NOMO-1 (cell line): Measurements from ENCODE around the gene IL31RA.
"Not testable (repeated sequence)": the region's sequence is repeated elsewhere in the genome, so short reads cannot be mapped to it uniquely, and the experiment has no call there.

Source experiments
- DNase-seq, 2 experiments: peaks; one replicate each; lab custom pipeline; 2025; ENCODE audit not compliant: unreplicated experiment in 2 of 2; lab: John Stamatoyannopoulos, UW

Gene IL31RA

DNA sequence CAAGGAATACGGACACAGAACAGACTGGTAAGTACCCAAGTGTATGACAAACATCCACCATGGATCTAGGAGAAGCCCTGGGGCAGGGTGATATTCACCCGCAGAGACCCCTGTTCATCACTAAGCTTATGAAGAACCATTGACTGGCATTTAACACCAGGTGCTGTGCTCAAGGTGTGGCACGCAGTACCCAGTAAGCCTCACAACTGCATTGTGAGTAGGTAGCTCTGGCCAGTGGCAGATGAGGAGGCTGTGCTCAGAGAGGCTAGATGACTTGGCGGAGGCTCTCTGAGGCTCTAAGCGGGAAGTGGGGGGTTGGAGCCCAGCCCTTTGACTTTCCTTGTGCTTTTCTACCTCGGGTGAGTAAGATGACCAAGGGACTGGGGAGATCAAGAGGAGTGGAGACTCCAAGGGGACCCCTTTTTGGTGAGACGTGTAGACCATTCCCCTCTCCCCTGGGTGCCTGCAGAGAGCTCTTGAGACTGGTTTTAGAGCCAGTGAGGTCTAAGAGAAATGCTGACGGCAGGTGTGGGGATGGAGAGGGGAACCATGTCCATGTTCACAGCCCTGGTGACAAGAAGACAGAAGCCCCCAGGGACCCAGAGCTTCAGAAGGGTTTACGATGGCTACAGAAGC, 72.8 kb downstream of the IL31RA start:
- DNase-seq, result no peak

DNA sequence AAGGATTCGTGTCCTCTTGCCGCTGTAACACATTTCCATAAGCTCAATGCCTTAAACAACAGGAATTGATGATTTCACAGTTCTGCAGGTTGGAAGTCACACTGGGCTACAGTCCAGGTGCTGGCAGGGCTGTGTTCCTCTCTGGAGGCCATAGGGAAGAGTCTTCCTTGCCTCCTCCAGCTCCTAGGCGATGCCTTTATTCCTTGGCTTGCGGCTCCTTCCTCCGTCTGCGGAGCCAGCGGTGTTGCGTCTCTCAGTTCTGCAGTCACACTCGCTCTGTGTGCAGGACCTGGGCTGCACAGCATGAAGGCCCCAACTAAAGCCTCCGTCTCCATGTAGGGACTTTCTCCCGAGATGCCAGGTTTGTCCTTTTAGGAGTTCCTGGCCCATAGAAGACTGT, 73.6 kb downstream of the IL31RA start:
- no peak for DNase-seq

DNA sequence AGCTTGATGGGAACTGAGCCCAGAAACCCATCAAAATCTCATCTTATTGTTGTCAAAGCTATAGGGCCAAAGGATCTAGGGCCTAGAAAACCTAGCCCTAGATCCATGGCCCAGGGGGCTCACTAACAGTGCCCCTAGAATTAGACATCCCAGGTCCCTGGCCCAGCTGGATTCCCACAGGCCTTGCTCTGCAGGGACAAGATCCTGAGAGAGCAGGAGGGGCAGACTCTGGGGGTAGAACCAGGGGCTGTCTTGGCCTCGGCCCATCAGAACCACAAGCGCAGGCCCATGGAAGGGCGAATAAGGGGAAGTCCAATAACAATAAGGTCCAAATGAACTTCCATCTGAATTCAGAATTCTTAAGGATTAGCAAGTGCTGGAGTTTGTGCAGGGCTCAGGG, 74.0 kb downstream of the IL31RA start:
- DNase-seq, result no peak

DNA sequence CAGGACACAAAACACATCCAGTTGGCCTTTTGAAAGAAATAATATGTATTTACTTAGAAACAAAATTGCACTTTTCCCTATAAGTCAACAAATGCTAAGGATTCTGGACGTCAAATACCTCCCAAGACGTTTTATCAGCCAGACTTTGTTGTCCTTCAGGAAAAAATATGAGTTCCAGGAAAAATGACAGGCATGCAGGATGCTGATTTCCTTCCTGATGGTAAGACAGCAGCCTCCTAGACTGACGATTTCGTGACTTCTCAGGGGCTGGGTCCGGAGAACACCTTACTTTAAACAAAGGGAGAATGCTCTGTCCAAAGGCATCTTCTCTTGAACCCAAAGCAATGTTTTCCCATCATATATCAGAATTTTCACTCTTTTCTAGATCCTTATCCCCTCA, 74.6 kb downstream of the IL31RA start:
- no peak for DNase-seq

DNA sequence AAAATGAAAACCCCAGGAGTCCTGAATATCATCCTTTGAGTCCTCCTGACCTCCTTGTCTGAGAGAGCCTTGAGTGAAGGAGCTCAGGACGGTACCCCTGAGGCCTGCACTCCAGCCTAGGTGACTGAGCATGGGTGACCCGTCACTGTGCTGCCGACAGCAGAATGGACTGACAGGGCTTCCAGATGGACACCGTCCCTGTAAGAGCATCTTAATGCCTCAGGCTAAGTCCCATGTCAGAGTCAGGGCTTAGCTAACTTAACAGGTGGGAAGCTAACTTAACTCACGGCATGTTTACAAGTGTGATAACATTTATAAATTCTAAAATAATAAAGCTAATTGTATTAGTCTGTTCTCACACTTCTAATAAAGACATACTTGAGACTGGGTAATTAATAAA, 75.3 kb downstream of the IL31RA start:
- no peak for DNase-seq

DNA sequence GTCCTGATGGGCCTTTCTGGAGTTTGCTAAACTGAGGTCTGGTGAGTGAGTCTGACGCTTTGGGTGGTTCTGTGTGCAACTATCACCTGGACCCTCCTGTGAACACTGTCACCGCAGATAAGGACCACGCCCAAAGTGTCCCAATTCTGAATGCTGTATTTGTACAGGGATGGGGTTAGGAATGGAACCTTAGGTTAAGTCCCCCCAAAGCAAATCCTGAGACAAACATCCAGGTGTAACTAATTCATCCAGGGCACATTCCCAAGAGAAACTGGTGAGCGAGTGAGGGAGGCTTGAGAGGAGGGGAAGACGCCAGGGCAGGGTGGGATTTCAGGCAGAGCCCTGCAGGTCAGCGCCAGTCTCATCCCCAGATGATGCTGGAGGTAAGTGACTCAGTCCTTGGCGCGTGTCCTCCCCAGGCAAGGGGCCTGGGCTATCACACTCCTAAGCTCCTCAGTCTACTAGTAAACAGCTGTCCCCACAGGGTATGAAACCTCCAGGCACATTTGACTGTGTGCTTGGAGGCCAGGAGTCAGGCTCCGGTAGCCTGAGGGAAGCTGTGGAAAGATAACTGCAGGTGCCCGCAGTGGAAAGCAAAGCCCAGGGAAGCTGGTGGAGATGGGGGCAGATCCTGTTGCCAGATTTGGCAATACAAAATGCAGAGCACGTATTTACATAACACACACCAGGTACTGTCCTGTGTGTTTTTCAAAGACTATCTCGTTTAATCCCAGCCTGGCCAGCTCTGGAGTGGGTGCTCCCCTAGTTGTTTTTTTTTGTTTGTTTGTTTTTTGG, 76.9 kb downstream of the IL31RA start:
- DNase-seq, result no peak

DNA sequence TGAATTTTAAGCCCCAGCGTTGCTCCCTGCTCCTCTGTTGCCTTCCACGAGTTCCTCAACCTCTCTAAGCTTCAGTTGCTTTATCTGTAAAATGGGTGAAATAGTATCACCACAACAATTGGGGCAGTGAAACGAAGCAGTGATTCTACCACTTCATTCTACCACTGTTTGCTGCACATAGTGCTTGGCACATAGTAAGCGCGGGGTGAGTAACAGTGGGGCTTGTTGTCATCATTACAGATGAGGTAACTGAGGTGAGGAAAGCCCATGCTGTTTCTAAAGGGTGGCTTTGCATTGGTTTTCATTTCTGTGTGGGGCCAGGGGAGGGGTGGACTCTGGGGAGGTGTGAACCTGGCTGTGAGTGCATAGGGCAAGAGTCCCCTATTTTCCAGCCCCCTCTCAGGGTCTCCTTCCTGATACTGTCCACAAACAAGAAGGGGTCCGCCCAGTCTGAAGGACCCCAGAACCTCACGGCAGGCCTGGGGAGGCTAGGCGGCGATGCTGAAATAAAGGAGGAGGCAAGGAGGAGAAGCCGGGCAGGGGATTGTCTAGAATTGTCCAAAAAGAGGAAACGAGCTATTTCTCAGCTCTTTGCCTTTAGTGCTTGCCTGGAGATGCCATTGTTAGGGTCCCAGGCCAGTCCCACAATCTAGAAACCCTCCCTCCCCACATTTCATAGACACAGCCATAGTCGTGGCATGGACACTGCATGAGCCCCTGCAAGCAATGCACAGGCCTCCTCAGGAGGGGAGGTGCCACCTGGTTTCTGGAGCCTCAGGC, 78.1 kb downstream of the IL31RA start:
- peak; percentile 11 to 76 for DNase-seq

DNA sequence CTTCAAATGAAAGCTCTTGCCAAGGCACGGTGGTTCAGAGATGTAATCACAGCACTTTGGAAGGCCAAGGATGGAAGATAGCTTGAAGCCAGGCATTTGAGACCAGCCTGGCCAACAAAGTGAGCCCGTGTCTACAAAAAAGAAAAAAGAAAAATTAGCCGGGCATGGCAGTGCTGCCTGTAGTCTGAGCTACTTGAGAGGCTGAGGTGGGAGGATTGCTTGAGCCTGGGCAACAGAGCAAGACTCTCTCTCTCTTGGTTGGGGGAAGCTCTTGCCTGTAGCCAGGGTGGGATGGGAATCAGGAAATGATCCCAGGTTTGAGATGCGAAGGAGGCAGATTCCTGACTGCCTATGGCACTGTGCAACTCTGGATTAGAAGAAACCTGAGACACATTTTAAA, 81.5 kb downstream of the IL31RA start:
- DNase-seq, result no peak

DNA sequence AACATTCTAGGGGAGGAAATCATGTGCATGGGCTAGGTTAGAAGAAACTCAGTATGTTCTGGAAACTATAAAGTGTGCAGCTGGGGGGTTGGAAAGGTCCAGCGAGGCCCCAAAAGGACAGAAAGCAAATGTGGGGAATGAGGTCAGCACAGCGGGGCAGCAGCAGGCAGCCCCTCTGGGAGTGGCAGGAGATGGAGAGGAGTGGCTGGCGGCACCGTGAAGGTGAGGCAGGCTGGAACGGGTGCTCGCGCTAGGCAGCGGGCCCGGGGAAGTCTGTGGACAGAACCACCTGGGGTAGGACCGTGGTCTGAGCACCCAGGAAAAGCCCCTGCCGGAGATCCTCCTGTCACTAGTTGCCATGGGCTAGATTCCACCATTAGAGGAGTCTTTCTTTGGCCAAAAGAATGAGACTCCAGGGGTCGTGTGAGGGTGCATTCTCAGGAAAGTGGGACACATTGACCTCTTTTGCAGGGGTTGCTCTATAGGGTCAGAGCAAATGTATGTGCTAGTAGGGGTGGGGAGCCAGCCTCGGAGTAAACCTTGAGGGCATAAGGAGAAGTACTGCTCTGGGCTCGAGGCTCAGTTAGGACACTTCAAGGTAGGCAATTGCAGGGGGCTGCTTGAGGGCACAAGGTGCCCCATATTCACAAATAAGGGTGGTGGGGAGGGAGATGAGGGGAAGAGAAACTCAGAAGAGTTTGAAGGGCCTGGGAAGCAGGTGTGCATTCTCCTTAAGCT, 82.4 kb downstream of the IL31RA start:
- DNase-seq, result no peak

DNA sequence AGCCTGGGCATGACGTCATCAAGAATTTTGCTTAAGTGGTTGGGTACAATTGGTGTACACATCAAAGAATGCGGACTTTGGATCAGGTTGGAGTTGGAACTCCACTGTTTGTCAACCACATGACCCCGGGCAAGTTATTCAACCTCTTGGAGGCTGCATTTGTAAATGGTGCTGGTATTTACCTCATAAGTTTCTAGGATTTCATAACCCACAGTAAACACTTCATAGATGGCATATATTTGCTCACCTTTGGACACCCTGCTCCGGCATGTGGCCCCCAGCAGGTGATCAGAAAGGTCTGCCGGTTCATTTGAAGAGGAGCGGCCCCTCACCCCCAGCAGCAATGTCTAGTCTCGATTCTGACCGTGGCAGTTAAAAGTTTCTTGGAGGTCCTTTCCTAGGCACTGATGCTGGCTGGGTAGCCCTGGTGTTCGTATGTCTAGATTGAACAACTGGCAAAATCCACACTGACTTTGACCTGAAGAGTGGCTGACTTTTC, 83.0 kb downstream of the IL31RA start:
- DNase-seq, result no peak

DNA sequence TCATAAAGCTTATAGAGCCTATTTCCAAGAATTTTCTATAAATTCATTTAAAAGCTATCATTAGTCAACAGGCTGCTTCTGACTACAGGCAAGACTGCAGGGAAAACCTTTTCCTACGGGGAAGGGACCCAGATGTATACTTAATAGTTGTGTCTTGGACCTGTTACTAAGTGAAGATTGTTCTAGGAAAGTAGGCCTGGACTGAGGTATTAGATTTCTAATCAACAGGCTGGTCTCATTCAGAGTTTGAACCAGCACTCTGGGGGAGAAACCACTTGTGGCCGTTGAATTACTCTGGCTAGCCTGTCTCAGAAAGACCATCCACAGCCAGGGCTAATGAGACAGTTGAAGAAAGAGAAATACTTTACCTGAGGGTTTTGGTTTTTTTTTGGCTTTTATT, 83.6 kb downstream of the IL31RA start:
- no peak for DNase-seq

DNA sequence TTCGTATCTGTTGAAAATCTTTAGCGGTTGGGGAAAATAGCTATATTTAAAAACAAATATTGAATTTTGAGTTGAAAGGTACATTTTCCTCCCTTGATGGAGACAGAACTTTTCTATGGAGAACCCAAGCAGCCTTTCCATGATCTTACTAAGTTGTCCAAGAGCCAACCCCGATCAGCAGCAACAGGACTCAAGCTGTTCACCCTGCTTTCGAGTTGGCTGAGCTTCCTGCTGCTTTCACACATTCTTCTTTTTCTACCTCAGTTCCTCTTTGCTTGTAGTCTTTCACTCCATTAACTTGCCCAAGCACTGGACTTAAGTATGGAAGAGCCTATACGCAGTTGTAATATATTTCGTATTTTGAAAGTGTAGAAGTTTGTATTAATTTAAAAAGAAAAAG, 84.2 kb downstream of the IL31RA start:
- DNase-seq, result no peak

DNA sequence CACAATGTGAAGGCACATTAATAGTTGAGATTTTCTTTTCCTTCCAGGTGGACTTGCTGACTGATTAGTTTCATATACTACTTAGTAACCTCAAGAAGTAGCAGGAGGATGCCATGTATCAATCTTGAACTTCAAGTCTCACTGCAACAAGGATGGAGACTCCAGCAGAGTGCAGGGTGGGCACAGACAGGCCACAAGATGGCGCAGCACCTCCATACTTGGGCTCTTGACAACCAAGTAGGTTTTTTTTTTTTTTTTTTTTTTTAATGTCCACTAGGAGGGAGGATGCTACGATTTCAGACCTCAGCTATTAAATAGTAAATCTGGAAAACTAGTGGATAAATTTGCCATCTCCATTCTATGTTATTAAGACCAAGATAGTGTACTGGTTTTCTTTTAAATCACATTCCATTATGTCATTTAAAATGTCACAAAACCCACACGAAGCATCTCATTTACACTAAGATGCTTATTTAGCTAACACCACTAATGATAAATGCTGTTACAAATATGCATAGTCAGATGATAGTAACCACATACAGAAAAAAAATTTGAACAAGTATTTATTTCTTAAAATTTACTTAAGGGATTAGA, 85.0 kb downstream of the IL31RA start:
- DNase-seq, result peak; percentile 35 to 67

DNA sequence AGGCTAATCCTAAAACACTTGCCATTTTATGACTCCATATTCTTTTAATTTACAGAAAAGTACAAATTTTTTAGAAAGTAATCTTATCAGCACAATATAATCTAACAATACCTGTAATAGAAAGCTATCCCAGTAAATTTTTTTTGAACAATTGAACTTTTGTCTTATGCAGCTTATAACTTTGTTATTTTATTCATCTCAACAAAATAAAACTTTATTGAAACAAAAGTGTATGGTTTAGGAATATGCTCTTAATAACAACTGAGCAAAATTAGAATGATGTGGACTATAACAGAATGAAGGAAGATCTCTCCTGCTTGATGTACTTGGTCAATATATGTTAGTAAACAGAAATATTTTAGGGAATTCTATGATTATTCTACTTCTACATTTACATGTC, 86.4 kb downstream of the IL31RA start:
- DNase-seq, result not testable (repeated sequence)

DNA sequence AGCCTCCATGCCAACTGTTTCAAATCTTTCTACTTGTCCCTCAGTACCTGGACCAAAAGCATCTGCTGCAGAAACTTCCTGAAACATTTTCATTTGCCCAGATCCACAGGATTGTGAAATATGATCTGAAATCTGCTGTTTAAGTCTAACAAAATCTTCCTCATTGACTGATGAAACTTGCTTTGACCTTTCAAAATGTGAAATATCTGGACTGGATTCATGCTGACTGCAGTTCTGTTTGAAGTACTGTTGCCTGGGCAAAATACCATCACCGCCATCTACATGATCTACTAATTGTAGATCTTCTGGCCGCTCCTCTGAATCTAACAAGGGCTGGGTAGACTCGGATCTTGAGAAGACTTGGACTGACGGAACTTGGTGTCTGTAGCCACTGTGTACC, 90.0 kb downstream of the IL31RA start:
- DNase-seq, result not testable (repeated sequence)

DNA sequence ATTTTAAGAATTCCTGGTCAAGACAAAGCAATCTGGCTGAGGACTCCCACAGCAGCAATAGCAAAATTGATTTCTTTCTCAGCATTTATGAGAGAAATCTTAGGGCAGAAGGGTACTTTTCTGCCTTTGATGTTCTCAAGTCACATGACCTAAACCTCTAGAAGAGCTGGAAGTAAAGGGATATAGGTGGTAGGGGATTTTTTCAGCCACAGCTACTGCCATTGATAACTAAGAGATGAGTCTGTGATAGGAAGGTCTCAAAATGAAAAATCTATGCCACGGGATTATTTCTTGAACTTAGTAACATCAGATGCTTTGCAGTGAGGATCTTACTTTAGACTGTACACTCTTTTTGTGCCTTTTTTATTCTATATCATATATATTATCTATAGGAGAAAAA, 108.1 kb downstream of the IL31RA start:
- no peak for DNase-seq

DNA sequence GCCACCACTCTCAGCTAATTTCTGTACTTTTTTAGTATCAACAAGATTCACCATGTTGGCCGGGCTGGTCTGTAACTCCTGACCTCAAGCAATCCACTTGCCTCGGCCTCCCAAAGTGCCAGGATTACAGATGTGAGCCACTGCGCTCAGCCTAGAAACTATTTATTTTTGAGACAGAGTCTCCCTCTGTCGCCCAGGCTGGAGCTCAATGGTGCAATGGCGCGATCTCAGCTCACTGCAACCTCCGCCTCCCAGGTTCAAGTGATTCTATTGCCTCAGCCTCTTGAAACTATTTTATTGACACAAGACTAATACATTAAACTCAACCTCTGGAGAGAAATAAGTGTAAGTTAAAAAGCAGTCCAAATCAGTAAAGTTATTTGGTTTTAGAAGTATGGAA, 109.6 kb downstream of the IL31RA start:
- no peak for DNase-seq

DNA sequence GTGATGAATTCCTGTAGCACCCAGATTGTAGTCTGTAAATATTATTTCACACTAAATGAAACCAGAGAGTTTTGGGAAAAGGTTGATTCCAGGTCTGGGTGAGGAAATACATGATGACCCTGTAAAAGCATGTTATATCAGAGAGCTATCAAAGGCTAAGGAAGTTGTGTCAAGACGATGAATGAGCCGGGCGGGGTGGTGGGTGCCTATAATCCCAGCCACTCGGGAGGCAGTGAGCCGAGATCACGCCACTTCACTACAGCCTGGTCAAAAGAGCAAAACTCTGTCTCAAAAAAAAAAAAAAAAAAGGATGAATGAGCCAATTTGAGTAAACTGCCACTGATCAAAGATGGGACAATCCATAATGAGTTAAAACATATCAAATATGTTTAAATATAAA, 114.4 kb downstream of the IL31RA start:
- DNase-seq, result no peak

DNA sequence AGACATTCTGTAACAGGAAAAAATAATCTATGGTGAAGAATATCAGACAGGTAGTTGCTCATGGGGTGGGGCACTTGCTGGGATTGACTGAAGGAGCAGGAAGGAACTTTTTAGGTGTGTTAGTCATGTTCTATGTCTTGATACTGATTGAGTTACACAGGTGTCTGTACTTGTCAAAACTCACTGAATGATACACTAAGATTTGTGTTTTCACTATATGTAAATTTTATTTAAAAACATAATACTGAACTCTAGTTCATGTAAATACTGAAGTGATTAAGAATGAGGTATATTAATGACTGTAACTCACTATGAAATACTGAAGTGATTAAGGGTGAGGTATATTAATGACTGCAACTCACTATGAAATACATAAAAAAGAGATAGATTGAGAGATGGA, 115.1 kb downstream of the IL31RA start:
- DNase-seq, result no peak

DNA sequence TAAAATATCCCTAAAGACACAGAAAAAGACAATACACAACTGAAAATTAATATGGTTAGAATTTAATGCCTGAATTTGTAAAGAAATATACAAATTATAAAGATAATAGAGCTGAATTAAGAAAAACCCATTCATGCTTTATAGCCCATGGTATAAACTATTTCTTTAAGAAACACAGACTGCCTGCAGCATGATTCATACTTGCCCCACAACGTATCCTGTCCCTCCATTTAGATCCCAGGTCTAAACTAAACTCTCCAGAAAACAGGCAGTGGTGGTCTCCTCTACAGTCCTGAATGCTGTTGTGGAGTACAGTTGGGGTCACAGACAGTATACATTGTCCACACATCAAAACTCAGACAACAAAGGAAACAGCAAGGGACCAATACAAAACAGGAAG, 118.8 kb downstream of the IL31RA start:
- DNase-seq, result no peak
